Ishikawa (cell line): ENCODE measurements around the gene ZNF84.

Source experiments
- CEBPB ChIP-seq: IDR thresholded peaks from 2 replicates; pipeline ENCODE4 v1.6.1; 2012
- CREB1 ChIP-seq: IDR thresholded peaks from 2 replicates; pipeline ENCODE4 v1.6.1; 2012; ENCODE audit warnings: low read depth
- EP300 ChIP-seq: IDR thresholded peaks from 2 replicates; pipeline ENCODE4 v1.6.1; 2012; ENCODE audit warnings: borderline replicate concordance
- TAF1 ChIP-seq: IDR thresholded peaks from 2 replicates; pipeline ENCODE4 v1.6.1; 2012; ENCODE audit warnings: low read depth, mild to moderate bottlenecking
- TCF12 ChIP-seq: IDR thresholded peaks from 2 replicates; pipeline ENCODE4 v1.6.1; 2012; ENCODE audit warnings: low read depth
- TEAD4 ChIP-seq: IDR thresholded peaks from 2 replicates; pipeline ENCODE4 v1.6.1; 2012
- YY1 ChIP-seq: IDR thresholded peaks from 2 replicates; pipeline ENCODE4 v1.6.1; 2012; ENCODE audit warnings: low read depth

GRCh38 chr12:133108150-133108549 lies 70.8 kb downstream of the ZNF84 start:
- TF ChIP-seq EP300 (no peak), CREB1 (no peak), TCF12 (no peak), YY1 (no peak), TEAD4 (no peak), CEBPB (no peak), TAF1 (no peak)
